Liver (tissue), 9 donors: Measurements from ENCODE around the gene TBL1Y. TPM values are rescaled to one million over a fixed set of nuclear protein-coding genes. Genes with fewer than 3 reads are reported as not detected.

Source experiments
- DNase-seq: peaks from one replicate; pipeline ENCODE4 v3.0.0-alpha.2; 2017; ENCODE audit warnings: low spot score
- H3K27ac ChIP-seq, 2 donors: one replicate each; pipeline ENCODE4 v1.7.0; 2013; ENCODE audit warnings: inconsistent platforms in 2 of 2, low read length in 2 of 2, control low read depth in 1 of 2, low read depth in 1 of 2, mild to moderate bottlenecking in 1 of 2
- H3K27me3 ChIP-seq, 4 donors: one replicate each; pipeline versions ENCODE4 v1.6.1 to v1.7.0; 2013; ENCODE audit warnings: low read length in 3 of 4, inconsistent platforms in 1 of 4, mild to moderate bottlenecking in 1 of 4, moderate library complexity in 1 of 4; ENCODE audit not compliant: control insufficient read depth in 4 of 4, insufficient read depth in 4 of 4
- H3K36me3 ChIP-seq, 4 donors: one replicate each; pipeline versions ENCODE4 v1.6.1 to v1.7.0; 2013; ENCODE audit warnings: low read length in 3 of 4, mild to moderate bottlenecking in 3 of 4, low read depth in 1 of 4, moderate library complexity in 1 of 4; ENCODE audit not compliant: control insufficient read depth in 4 of 4, insufficient read depth in 3 of 4
- H3K4me1 ChIP-seq, 4 donors: one replicate each; pipeline versions ENCODE4 v1.6.1 to v1.7.0; 2013; ENCODE audit warnings: low read length in 3 of 4, mild to moderate bottlenecking in 3 of 4, moderate library complexity in 1 of 4; ENCODE audit not compliant: control insufficient read depth in 4 of 4, insufficient read depth in 4 of 4
- H3K4me3 ChIP-seq, 3 donors: one replicate each; pipeline versions ENCODE4 v1.6.1 to v1.7.0; 2013; ENCODE audit warnings: low read length in 3 of 3, control low read depth in 1 of 3, low read depth in 1 of 3, mild to moderate bottlenecking in 1 of 3
- H3K9ac ChIP-seq, 2 donors: one replicate each; pipeline ENCODE4 v1.7.0; 2013; ENCODE audit warnings: low read length in 2 of 2, mild to moderate bottlenecking in 2 of 2, moderate library complexity in 2 of 2, control low read depth in 1 of 2, low read depth in 1 of 2
- H3K9me3 ChIP-seq, 4 donors: one replicate each; pipeline versions ENCODE4 v1.6.1 to v1.7.0; 2013; ENCODE audit warnings: low read length in 3 of 4; ENCODE audit not compliant: control insufficient read depth in 4 of 4
- ATF3 ChIP-seq: IDR thresholded peaks from 2 replicates; pipeline ENCODE4 v1.6.1; 2016; ENCODE audit warnings: antibody characterized with exemption
- CTCF ChIP-seq: fragments of 150-350 bp; IDR thresholded peaks from 2 replicates; pipeline ENCODE4 v1.5.1; 2017; ENCODE audit warnings: improper control_type of control experiment, low read depth, low read length; ENCODE audit not compliant: missing input control
- EGR1 ChIP-seq, 2 donors: IDR thresholded peaks; 2 replicates each; pipeline ENCODE4 v1.6.1; 2016 to 2018; ENCODE audit warnings: antibody characterized with exemption in 2 of 2, low read depth in 2 of 2
- FOXA1 ChIP-seq: IDR thresholded peaks from 2 replicates; pipeline ENCODE4 v1.6.1; 2016; ENCODE audit warnings: antibody characterized with exemption
- FOXA2 ChIP-seq: IDR thresholded peaks from 2 replicates; pipeline ENCODE4 v1.6.1; 2016; ENCODE audit warnings: antibody characterized with exemption
- GABPA ChIP-seq, 2 donors: IDR thresholded peaks in 1 of 2; conservative IDR thresholded peaks in 1 of 2; 2 replicates each; pipeline ENCODE4 v1.6.1; 2016; ENCODE audit warnings: antibody characterized with exemption in 2 of 2, mild to moderate bottlenecking in 1 of 2, moderate library complexity in 1 of 2
- HNF4A ChIP-seq, 2 donors: conservative IDR thresholded peaks; 2 replicates each; pipeline ENCODE4 v1.6.1; 2016; ENCODE audit warnings: antibody characterized with exemption in 2 of 2, mild to moderate bottlenecking in 2 of 2
- HNF4G ChIP-seq: IDR thresholded peaks from 2 replicates; pipeline ENCODE4 v1.6.1; 2016; ENCODE audit warnings: antibody characterized with exemption
- JUND ChIP-seq, 2 donors: IDR thresholded peaks; 2 replicates each; pipeline ENCODE4 v1.6.1; 2016; ENCODE audit warnings: antibody characterized with exemption in 2 of 2
- MAX ChIP-seq: IDR thresholded peaks from 2 replicates; pipeline ENCODE4 v1.6.1; 2016; ENCODE audit warnings: antibody characterized with exemption
- NR2F2 ChIP-seq: IDR thresholded peaks from 2 replicates; pipeline ENCODE4 v1.6.1; 2016; ENCODE audit warnings: antibody characterized with exemption
- RAD21 ChIP-seq, 2 donors: IDR thresholded peaks; 2 replicates each; pipeline ENCODE4 v1.6.1; 2016; ENCODE audit warnings: antibody characterized with exemption in 2 of 2, mild to moderate bottlenecking in 2 of 2
- REST ChIP-seq: IDR thresholded peaks from 2 replicates; pipeline ENCODE4 v1.6.1; 2016; ENCODE audit warnings: antibody characterized with exemption, mild to moderate bottlenecking
- RXRA ChIP-seq, 2 donors: IDR thresholded peaks; 2 replicates each; pipeline ENCODE4 v1.6.1; 2017 to 2018; ENCODE audit warnings: antibody characterized with exemption in 2 of 2, mild to moderate bottlenecking in 1 of 2
- SP1 ChIP-seq: IDR thresholded peaks from 2 replicates; pipeline ENCODE4 v1.6.1; 2018; ENCODE audit warnings: antibody characterized with exemption, mild to moderate bottlenecking
- YY1 ChIP-seq: IDR thresholded peaks from 2 replicates; pipeline ENCODE4 v1.6.1; 2016; ENCODE audit warnings: antibody characterized with exemption, mild to moderate bottlenecking
- ZBTB33 ChIP-seq: IDR thresholded peaks from 2 replicates; pipeline ENCODE4 v1.6.1; 2016; ENCODE audit warnings: antibody characterized with exemption
- WGBS: extraction: QIAGEN DNeasy Blood & Tissue Kit; methylation state at CpG from one replicate; pipeline ENCODE4 v1.1.7; 2013; 5-methylcytosine and 5-hydroxymethylcytosine counted together
- polyA plus RNA-seq, 2 donors: library from polyadenylated mRNA; stranded (reverse) in 1 of 2; unstranded in 1 of 2; fragments of 200-250 nt in 1 of 2; fragments of >200 nt in 1 of 2; fragmentation: Nextera tagmentation in 1 of 2; extraction: Ambion mirVana in 1 of 2; gene quantifications; one replicate each; pipeline versions ENCODE4 v1.2.1 to v1.2.3, GENCODE V29; 2013 to 2015
- total RNA-seq, 2 donors: library from RNA; depleted of rRNA; stranded (reverse); fragments of >200 nt; gene quantifications; one replicate each; pipeline ENCODE4 v1.2.3, GENCODE V29; 2014
- donor health status: healthy.
- donor health status: healthy.
- donor health status: healthy.
- donor health status: healthy.
- donor health status: healthy.

TBL1Y gene
- total and polyA plus RNA-seq, 4 donors = 0.72 to 1.6 TPM; not detected in 2

- no peaks in the 10 kb centered on the region for H3K36me3 ChIP-seq
- H3K27me3 ChIP-seq = no peaks in the 10 kb centered on the region
- WGBS = 84% methylated on average over 4 of the region's 4 CpGs
- H3K9me3 ChIP-seq = no peaks in the 10 kb centered on the region
- H3K9ac ChIP-seq = no peak overlapping the region
- no peak for TF ChIP-seq SP1
- no peak for TF ChIP-seq FOXA2
- no peak for TF ChIP-seq REST
- TF ChIP-seq FOXA1 = no peak
- TF ChIP-seq RXRA (IDR thresholded peaks at IDR 0.05) = no peak
- DNase-seq = no peak
- H3K4me1 ChIP-seq = no peaks in the 10 kb centered on the region
- H3K4me3 ChIP-seq = no peak overlapping the region
- H3K27ac ChIP-seq = no peak overlapping the region
Observed at GRCh38 chrY:6974971-6975370, 64.5 kb downstream of the TBL1Y start.

- WGBS = 91% methylated on average over 5 of the region's 5 CpGs
- Histone ChIP-seq H3K27ac (no peak overlapping the region), H3K4me3 (no peak overlapping the region)
Observed at GRCh38 chrY:6977783-6978182, 67.3 kb downstream of the TBL1Y start.

GRCh38 chrY:6983221-6983620 is 72.7 kb downstream of the TBL1Y start:
- WGBS = 86% methylated on average over 3 of the region's 3 CpGs
- Histone ChIP-seq H3K4me3 (no peak overlapping the region), H3K27ac (no peak overlapping the region), H3K9ac (no peak overlapping the region), H3K4me1 (no peaks in the 10 kb centered on the region), H3K9me3 (no peaks in the 10 kb centered on the region), H3K27me3 (no peaks in the 10 kb centered on the region), H3K36me3 (no peaks in the 10 kb centered on the region)
- DNase-seq = no peak
- TF ChIP-seq YY1 (no peak), ATF3 (no peak), RAD21 (IDR thresholded peaks at IDR 0.05) (no peak), GABPA (IDR thresholded peaks at IDR 0.05 in 1 of 2, conservative IDR thresholded peaks at IDR 0.05 in 1 of 2) (no peak), NR2F2 (no peak), FOXA2 (no peak), ZBTB33 (no peak), MAX (no peak), HNF4G (no peak), CTCF (no peak), FOXA1 (no peak), JUND (IDR thresholded peaks at IDR 0.05) (no peak), RXRA (IDR thresholded peaks at IDR 0.05) (no peak), SP1 (no peak), HNF4A (conservative IDR thresholded peaks at IDR 0.05) (no peak), EGR1 (IDR thresholded peaks at IDR 0.05; ENCODE audit: low read depth in 2 of 2) (no peak)

More at GRCh38 chrY:6977783-6978182, 67.3 kb downstream of the TBL1Y start:
- Histone ChIP-seq H3K9ac (no peak overlapping the region), H3K27me3 (no peaks in the 10 kb centered on the region), H3K36me3 (no peaks in the 10 kb centered on the region), H3K4me1 (no peaks in the 10 kb centered on the region), H3K9me3 (no peaks in the 10 kb centered on the region)
- TF ChIP-seq FOXA2 = no peak
- TF ChIP-seq JUND (IDR thresholded peaks at IDR 0.05) = no peak
- TF ChIP-seq HNF4A (conservative IDR thresholded peaks at IDR 0.05) = no peak
- TF ChIP-seq RAD21 (IDR thresholded peaks at IDR 0.05) = no peak
- no peak for TF ChIP-seq HNF4G
- TF ChIP-seq ATF3 = no peak
- DNase-seq = no peak
